Stomach (tissue), 4 donors: ENCODE data around the gene GPRIN1.

Experiments used
- CTCF ChIP-seq, 7 experiments: fragments of 450-650 bp in 4 of 7; fragments of 200-600 bp in 3 of 7; sonication (generic) in 3 of 7; IDR thresholded peaks; one replicate each; pipeline ENCODE4 v1.5.1; 2016 to 2019; ENCODE audit warnings: antibody characterized with exemption in 7 of 7, control low read depth in 2 of 7, mild to moderate bottlenecking in 1 of 7
- POLR2A ChIP-seq, 4 donors: fragments of 450-650 bp; IDR thresholded peaks; one replicate each; pipeline ENCODE4 v1.6.1; 2016; ENCODE audit warnings: antibody characterized with exemption in 4 of 4, control low read depth in 2 of 4, mild to moderate bottlenecking in 1 of 4, moderate library complexity in 1 of 4

GRCh38 chr5:176659512-176659839, 49.5 kb upstream of the GPRIN1 start:
- no peak for TF ChIP-seq CTCF (IDR thresholded peaks at IDR 0.05)
- TF ChIP-seq POLR2A (IDR thresholded peaks at IDR 0.05), result no peak
